Endothelial cell of umbilical vein (primary cell): ENCODE measurements around the gene RSPRY1. TPM values are rescaled to one million over a fixed set of nuclear protein-coding genes. Genes with fewer than 3 reads are reported as not detected.

Experiments
- BruUV-seq: library from RNA; stranded (reverse); fragments of 400-500 nt; replicated peaks from 2 replicates; lab custom pipeline; 2021; lab: Mats Ljungman, UMichigan
- CTCF ChIA-PET: fragments of 300-600, 350-600 bp; sonication (Branson Sonifier 250); formaldehyde crosslinking; loops from one replicate; lab custom pipeline; 2021; ENCODE audit warnings: antibody characterized with exemption, inconsistent platforms; lab: Charles Lee
- POLR2A ChIA-PET: fragments of 300-600, 350-600 bp; sonication (Branson Sonifier 250); formaldehyde crosslinking; loops from one replicate; lab custom pipeline; 2021; ENCODE audit warnings: antibody characterized with exemption, inconsistent platforms; lab: Charles Lee
- DNase-seq: peaks from one replicate; pipeline ENCODE4 v3.0.0-alpha.2; 2011; ENCODE audit warnings: low read depth, low spot score
- FAIRE-seq: peaks from 2 replicates; lab custom pipeline; 2011; peaks lifted over from hg19 to GRCh38; lab: Jason Lieb, UNC
- H2AFZ ChIP-seq: 2 replicates; pipeline ENCODE4 v1.6.0; 2012; ENCODE audit warnings: low read depth, low read length, control low read depth, inconsistent platforms
- H3K27ac ChIP-seq: 2 replicates; pipeline ENCODE4 v1.5.1; 2011; ENCODE audit warnings: low read depth, mild to moderate bottlenecking, control low read depth, low read length, moderate library complexity; ENCODE audit not compliant: insufficient read depth
- H3K27me3 ChIP-seq, 2 experiments: 2 replicates each; pipeline versions ENCODE4 v1.6.0 to v1.6.1; 2011; ENCODE audit warnings: low read length in 2 of 2, mixed read lengths in 1 of 2; ENCODE audit not compliant: control insufficient read depth in 2 of 2, insufficient read depth in 2 of 2
- H3K36me3 ChIP-seq, 2 experiments: 2 replicates in 1 of 2; 3 replicates in 1 of 2; pipeline ENCODE4 v1.5.1; 2011; ENCODE audit warnings: low read length in 2 of 2, mild to moderate bottlenecking in 1 of 2, moderate library complexity in 1 of 2; ENCODE audit not compliant: control insufficient read depth in 2 of 2, insufficient read depth in 2 of 2; ENCODE audit errors: extremely low read depth in 1 of 2
- H3K4me1 ChIP-seq: 3 replicates; pipeline ENCODE4 v1.5.1; 2011; ENCODE audit warnings: mild to moderate bottlenecking, low read length; ENCODE audit not compliant: control insufficient read depth, insufficient read depth; ENCODE audit errors: extremely low read depth
- H3K4me2 ChIP-seq: 2 replicates; pipeline ENCODE4 v1.6.1; 2011; ENCODE audit warnings: low read length, control low read depth, mixed read lengths; ENCODE audit not compliant: insufficient read depth
- H3K4me3 ChIP-seq, 3 experiments: fragments of 200-600 bp in 1 of 3; sonication (generic), shearing (Covaris generic) in 1 of 3; replicated peaks in 1 of 3; 2 replicates each; pipeline ENCODE4 v1.5.1; 2011 to 2016; ENCODE audit warnings: control low read depth in 3 of 3, low read length in 3 of 3, mild to moderate bottlenecking in 2 of 3, inconsistent platforms in 1 of 3, low read depth in 1 of 3, moderate library complexity in 1 of 3; ENCODE audit not compliant: insufficient read depth in 1 of 3
- H3K79me2 ChIP-seq: 2 replicates; pipeline ENCODE4 v1.6.0; 2012; ENCODE audit warnings: low read length, inconsistent platforms; ENCODE audit not compliant: control insufficient read depth, insufficient read depth
- H3K9ac ChIP-seq: replicated peaks from 2 replicates; pipeline ENCODE3; 2011; ENCODE audit warnings: low read length, control low read depth; ENCODE audit not compliant: insufficient read depth; ENCODE audit errors: extremely low read depth
- H3K9me1 ChIP-seq: replicated peaks from 3 replicates; pipeline ENCODE4 v1.6.0; 2011; ENCODE audit warnings: mild to moderate bottlenecking, low read length; ENCODE audit not compliant: control insufficient read depth, insufficient read depth; ENCODE audit errors: extremely low read depth
- H3K9me3 ChIP-seq: replicated peaks from 2 replicates; pipeline ENCODE4 v1.5.1; 2012; ENCODE audit warnings: low read length, inconsistent platforms; ENCODE audit not compliant: control insufficient read depth, insufficient read depth
- H4K20me1 ChIP-seq: replicated peaks from 2 replicates; pipeline ENCODE3; 2011; ENCODE audit warnings: mild to moderate bottlenecking, low read length; ENCODE audit not compliant: control insufficient read depth, insufficient read depth; ENCODE audit errors: extremely low read depth
- EZH2 ChIP-seq: IDR thresholded peaks from 2 replicates; pipeline ENCODE4 v1.6.1; 2012; ENCODE audit warnings: borderline replicate concordance, low read depth, mild to moderate bottlenecking, moderate library complexity, low read length, inconsistent platforms; ENCODE audit not compliant: severe bottlenecking
- FOS ChIP-seq: IDR thresholded peaks from 2 replicates; pipeline ENCODE4 v1.6.1; 2011; ENCODE audit warnings: mild to moderate bottlenecking, low read length, moderate library complexity, borderline replicate concordance; ENCODE audit not compliant: insufficient read depth
- GATA2 ChIP-seq: IDR thresholded peaks from 2 replicates; pipeline ENCODE4 v1.7.0; 2011; ENCODE audit warnings: low read depth, mild to moderate bottlenecking, moderate library complexity, mixed read lengths, low read length; ENCODE audit not compliant: insufficient read length, insufficient read depth
- JUN ChIP-seq: IDR thresholded peaks from 2 replicates; pipeline ENCODE4 v1.6.1; 2011; ENCODE audit warnings: borderline replicate concordance, low read depth; ENCODE audit not compliant: insufficient read length, insufficient read depth
- MYC ChIP-seq: IDR thresholded peaks from one replicate; pipeline ENCODE4 v1.6.1; 2011; ENCODE audit warnings: mild to moderate bottlenecking, low read depth, low read length
- POLR2A ChIP-seq: IDR thresholded peaks from 2 replicates; pipeline ENCODE4 v1.6.1; 2012; ENCODE audit warnings: low read depth, mild to moderate bottlenecking, control low read depth, low read length
- POLR2AphosphoS5 ChIP-seq: IDR thresholded peaks from 2 replicates; pipeline ENCODE4 v1.6.1; 2012; ENCODE audit warnings: low read depth, mild to moderate bottlenecking, control low read depth, low read length, moderate library complexity; ENCODE audit not compliant: insufficient read depth
- dilution Hi-C: fragments of 300-500 bp; cut with MboI; formaldehyde crosslinking; loops from one replicate; pipeline ENCODE4 v1.15.0; 2019; ENCODE audit warnings: low sequenced_read_pairs; ENCODE audit not compliant: extremely low pct_ligation_motif_present
- intact Hi-C: fragments of 100-400 bp; cut with micrococcal nuclease; formaldehyde crosslinking; loops from one replicate; pipeline ENCODE4 v1.10.0; 2022
- polyA plus RNA-seq, 4 experiments: library from polyadenylated mRNA; depleted of rRNA in 3 of 4; stranded (reverse) in 3 of 4; unstranded in 1 of 4; fragments of >200 nt; gene quantifications; 2 replicates each; pipeline versions ENCODE4 v1.2.1 to v1.2.3, GENCODE V29; 2011 to 2012; ENCODE audit warnings: missing spikeins in 1 of 4
- total RNA-seq: library from RNA; stranded (reverse); gene quantifications from 2 replicates; pipeline ENCODE4 v1.2.3, GENCODE V29; 2021
- TF ChIP-seq, protein P1 (sequence below): IDR thresholded peaks from 2 replicates; pipeline ENCODE4 v1.6.1; 2011; ENCODE audit not compliant: insufficient read depth, insufficient read length
- TF ChIP-seq, protein P2 (sequence below), 2 donors: IDR thresholded peaks; 1 replicate in 1 of 2; 2 replicates in 1 of 2; pipeline ENCODE4 v1.5.1; 2011; ENCODE audit warnings: low read length in 2 of 2, mild to moderate bottlenecking in 2 of 2, moderate library complexity in 2 of 2, control low read depth in 1 of 2, inconsistent platforms in 1 of 2, low read depth in 1 of 2; ENCODE audit not compliant: insufficient read depth in 1 of 2; ENCODE audit errors: extremely low read depth in 1 of 2

Gene RSPRY1
- total and polyA plus RNA-seq, 2 donors (not counting 3 experiments of a cell fraction or from before 2014, with no cell fraction given): 28.5 to 55.1 TPM

DNA sequence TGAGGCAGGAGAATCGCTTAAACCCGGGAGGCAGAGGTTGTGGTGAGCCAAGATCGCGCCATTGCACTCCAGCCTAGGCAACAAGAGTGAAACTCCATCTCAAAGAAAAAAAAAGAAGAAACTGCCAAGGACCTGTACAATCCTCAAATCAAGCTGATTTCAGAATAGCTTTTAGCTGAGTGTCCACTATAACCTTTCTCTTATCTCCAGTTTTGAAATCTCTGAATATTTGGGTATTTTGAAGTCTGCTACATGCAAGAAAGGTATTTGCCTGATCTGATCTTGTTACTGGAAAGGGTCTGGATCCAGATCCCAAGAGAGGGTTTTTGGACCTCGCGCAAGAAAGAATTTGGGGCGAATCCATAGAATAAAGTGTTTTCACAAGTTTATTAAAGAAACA is 39.8 kb downstream of the RSPRY1 start:
- Histone ChIP-seq H3K9ac (no peak overlapping the region), H3K27ac (no peak overlapping the region), H3K79me2 (no peaks in the 10 kb centered on the region), H2AFZ (no peak overlapping the region), H3K4me2 (no peak overlapping the region), H4K20me1 (no peaks in the 10 kb centered on the region), H3K9me3 (no peaks in the 10 kb centered on the region), H3K36me3 (peaks cover 34 to 38% of the 10 kb centered on the region in 2 experiments), H3K4me1 (no peaks in the 10 kb centered on the region), H3K9me1 (no peaks in the 10 kb centered on the region), H3K27me3 (no peaks in the 10 kb centered on the region), H3K4me3 (no peak overlapping the region)
- ChIA-PET POLR2A (no interaction called here), CTCF (interaction anchor here (1.5 kb wide), 1 partner anchor 10 kb away, joined by 3 read pairs; no protein-coding TSS in a partner anchor)
- TF ChIP-seq FOS (no peak), POLR2A (no peak), GATA2 (no peak), EZH2 (no peak)
- intact Hi-C loops: no loop called here
- dilution Hi-C loops: no loop called here
- BruUV-seq: no TSS peak
- no peak for DNase-seq
- no peak for FAIRE-seq

DNA sequence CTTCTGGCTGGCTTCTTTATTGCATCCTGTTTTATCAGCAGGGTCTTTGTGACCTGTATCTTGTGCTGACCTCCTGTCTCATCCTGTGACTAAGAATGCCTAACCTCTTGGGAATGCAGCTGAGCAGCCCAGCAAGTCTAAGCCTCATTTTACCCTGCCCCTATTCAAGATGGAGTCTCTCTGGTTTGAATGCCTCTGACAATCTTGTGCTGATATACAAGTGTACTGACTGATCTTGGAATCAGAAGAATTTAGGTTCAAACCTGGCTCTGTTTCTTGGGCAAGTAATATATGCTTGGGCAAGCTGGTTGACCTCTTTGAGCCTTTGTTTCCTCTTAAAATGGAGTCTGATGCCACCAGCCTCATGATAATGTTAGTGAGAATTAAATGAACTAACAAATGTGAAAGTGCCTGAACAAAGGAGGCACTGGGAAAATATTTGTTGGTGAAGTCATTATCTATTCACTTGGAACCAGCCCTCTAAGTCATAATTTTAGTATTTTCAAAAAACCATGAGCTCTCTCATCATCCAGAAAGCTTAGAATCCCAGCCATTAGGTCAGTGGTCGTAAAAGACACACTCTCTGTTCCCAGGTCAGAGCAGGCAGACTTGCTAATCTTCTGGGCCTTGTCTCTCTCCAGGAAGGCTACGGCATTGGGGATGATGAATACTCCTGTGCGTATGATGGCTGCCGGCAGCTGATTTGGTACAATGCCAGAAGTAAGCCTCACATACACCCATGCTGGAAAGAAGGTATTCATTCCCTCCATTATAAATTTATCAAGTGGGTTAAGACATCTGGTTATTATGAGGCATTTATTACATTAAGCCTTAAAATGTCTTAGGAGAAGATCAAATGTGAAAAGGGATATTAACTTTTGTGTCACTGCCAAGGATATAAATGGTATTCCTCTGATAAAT is 40.8 kb downstream of the RSPRY1 start:
- H3K36me3 ChIP-seq: peaks cover 35 to 40% of the 10 kb centered on the region in 2 experiments
- DNase-seq (no peak), FAIRE-seq (no peak)
- no TSS peak for BruUV-seq
- H3K4me3 ChIP-seq: no peak overlapping the region
- TF ChIP-seq GATA2 (no peak), MYC (no peak), FOS (no peak), JUN (no peak), EZH2 (no peak), POLR2AphosphoS5 (no peak), POLR2A (no peak)
- TF ChIP-seq, protein P1, sequence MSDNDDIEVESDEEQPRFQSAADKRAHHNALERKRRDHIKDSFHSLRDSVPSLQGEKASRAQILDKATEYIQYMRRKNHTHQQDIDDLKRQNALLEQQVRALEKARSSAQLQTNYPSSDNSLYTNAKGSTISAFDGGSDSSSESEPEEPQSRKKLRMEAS: no peak
- TF ChIP-seq, protein P2, sequence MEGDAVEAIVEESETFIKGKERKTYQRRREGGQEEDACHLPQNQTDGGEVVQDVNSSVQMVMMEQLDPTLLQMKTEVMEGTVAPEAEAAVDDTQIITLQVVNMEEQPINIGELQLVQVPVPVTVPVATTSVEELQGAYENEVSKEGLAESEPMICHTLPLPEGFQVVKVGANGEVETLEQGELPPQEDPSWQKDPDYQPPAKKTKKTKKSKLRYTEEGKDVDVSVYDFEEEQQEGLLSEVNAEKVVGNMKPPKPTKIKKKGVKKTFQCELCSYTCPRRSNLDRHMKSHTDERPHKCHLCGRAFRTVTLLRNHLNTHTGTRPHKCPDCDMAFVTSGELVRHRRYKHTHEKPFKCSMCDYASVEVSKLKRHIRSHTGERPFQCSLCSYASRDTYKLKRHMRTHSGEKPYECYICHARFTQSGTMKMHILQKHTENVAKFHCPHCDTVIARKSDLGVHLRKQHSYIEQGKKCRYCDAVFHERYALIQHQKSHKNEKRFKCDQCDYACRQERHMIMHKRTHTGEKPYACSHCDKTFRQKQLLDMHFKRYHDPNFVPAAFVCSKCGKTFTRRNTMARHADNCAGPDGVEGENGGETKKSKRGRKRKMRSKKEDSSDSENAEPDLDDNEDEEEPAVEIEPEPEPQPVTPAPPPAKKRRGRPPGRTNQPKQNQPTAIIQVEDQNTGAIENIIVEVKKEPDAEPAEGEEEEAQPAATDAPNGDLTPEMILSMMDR (IDR thresholded peaks at IDR 0.05; ENCODE audit: extremely low read depth in 1 of 2, insufficient read depth in 1 of 2, low read depth in 1 of 2, low read length in 2 of 2): no peak
- CTCF ChIA-PET: interaction anchor here (1.5 kb wide), 1 partner anchor 9 kb away, joined by 3 read pairs; no protein-coding TSS in a partner anchor
- H3K9me1 ChIP-seq: no peaks in the 10 kb centered on the region
- no peak overlapping the region for H3K9ac ChIP-seq
- no peaks in the 10 kb centered on the region for H3K4me1 ChIP-seq
- POLR2A ChIA-PET: no interaction called here
- intact Hi-C loops (no loop called here), dilution Hi-C loops (no loop called here)
- H3K9me3 ChIP-seq: no peaks in the 10 kb centered on the region
- no peak overlapping the region for H2AFZ ChIP-seq
- H3K27ac ChIP-seq: no peak overlapping the region
- H3K4me2 ChIP-seq: no peak overlapping the region
- no peaks in the 10 kb centered on the region for H3K27me3 ChIP-seq
- no peaks in the 10 kb centered on the region for H4K20me1 ChIP-seq
- H3K79me2 ChIP-seq: no peaks in the 10 kb centered on the region
